HepG2 (cell line): ENCODE results near the gene OR8B4.

Experiments used
- CSRNP2 ChIP-seq: sonication (generic); formaldehyde crosslinking; conservative IDR thresholded peaks from 2 replicates; pipeline ENCODE4 v1.8.0; 2022; ENCODE audit warnings: low read depth, missing genetic modification reagents
- DNMT3B ChIP-seq: conservative IDR thresholded peaks from 2 replicates; pipeline ENCODE4 v1.6.1; 2016; ENCODE audit warnings: missing biosample characterization, control low read depth
- IRF1 ChIP-seq: sonication (generic); formaldehyde crosslinking; IDR thresholded peaks from 2 replicates; pipeline ENCODE4 v1.4.0; 2020; ENCODE audit warnings: low read depth, mild to moderate bottlenecking, missing genetic modification reagents
- MEIS2 ChIP-seq: sonication (generic); formaldehyde crosslinking; IDR thresholded peaks from 2 replicates; pipeline ENCODE4 v1.9.0; 2021; ENCODE audit warnings: mild to moderate bottlenecking, missing genetic modification reagents
- SP4 ChIP-seq: sonication (generic); formaldehyde crosslinking; IDR thresholded peaks from 2 replicates; pipeline ENCODE4 v1.8.1; 2023; ENCODE audit warnings: mild to moderate bottlenecking, missing genetic modification reagents
- ZBTB21 ChIP-seq: sonication (generic); formaldehyde crosslinking; IDR thresholded peaks from 2 replicates; pipeline ENCODE4 v1.4.0; 2020; ENCODE audit warnings: missing genetic modification reagents

GRCh38 chr11:124442442-124442841 is 17.8 kb upstream of the OR8B4 start:
- TF ChIP-seq IRF1 (CRISPR knock-in tag) (no peak), SP4 (CRISPR knock-in tag) (no peak), ZBTB21 (no peak), CSRNP2 (CRISPR knock-in tag) (no peak), MEIS2 (CRISPR knock-in tag) (no peak), DNMT3B (no peak)
